ENCODE results near the gene H19. TPM values are rescaled to one million over a fixed set of nuclear protein-coding genes. Genes with fewer than 3 reads are reported as not detected.

The H19 gene
- total and polyA plus RNA-seq, 2 donors from 2014 or later, result 53.8 to 140 TPM

- H3K27me3 ChIP-seq (ENCODE audit: control insufficient read depth, insufficient read depth, low read length), result no peaks in the 10 kb centered on the region
- no peak overlapping the region for H3K9ac ChIP-seq (ENCODE audit: low read length in 3 of 3)
- no peak overlapping the region for H3K4me3 ChIP-seq (ENCODE audit: low read length in 3 of 3)
- TF ChIP-seq, protein P1, sequence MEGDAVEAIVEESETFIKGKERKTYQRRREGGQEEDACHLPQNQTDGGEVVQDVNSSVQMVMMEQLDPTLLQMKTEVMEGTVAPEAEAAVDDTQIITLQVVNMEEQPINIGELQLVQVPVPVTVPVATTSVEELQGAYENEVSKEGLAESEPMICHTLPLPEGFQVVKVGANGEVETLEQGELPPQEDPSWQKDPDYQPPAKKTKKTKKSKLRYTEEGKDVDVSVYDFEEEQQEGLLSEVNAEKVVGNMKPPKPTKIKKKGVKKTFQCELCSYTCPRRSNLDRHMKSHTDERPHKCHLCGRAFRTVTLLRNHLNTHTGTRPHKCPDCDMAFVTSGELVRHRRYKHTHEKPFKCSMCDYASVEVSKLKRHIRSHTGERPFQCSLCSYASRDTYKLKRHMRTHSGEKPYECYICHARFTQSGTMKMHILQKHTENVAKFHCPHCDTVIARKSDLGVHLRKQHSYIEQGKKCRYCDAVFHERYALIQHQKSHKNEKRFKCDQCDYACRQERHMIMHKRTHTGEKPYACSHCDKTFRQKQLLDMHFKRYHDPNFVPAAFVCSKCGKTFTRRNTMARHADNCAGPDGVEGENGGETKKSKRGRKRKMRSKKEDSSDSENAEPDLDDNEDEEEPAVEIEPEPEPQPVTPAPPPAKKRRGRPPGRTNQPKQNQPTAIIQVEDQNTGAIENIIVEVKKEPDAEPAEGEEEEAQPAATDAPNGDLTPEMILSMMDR (IDR thresholded peaks at IDR 0.05; ENCODE audit: borderline replicate concordance, extremely low read depth, insufficient read depth), result no peak
- H3K9me3 ChIP-seq (ENCODE audit: control insufficient read depth in 2 of 3, insufficient read depth in 1 of 3, low read length in 3 of 3), result no peaks in the 10 kb centered on the region
- H3K36me3 ChIP-seq (ENCODE audit: control insufficient read depth in 2 of 3, insufficient read depth in 3 of 3, low read length in 3 of 3), result no peaks in the 10 kb centered on the region
- H3K4me1 ChIP-seq (ENCODE audit: control insufficient read depth in 2 of 3, insufficient read depth in 2 of 3, low read depth in 1 of 3, low read length in 3 of 3), result no peaks in the 10 kb centered on the region
- FAIRE-seq (no peak), DNase-seq (no peak)
- intact Hi-C loops (cut with DNase I), result no loop called here
- H3K27ac ChIP-seq (ENCODE audit: low read depth in 2 of 2, low read length in 2 of 2), result no peak overlapping the region
Measured at GRCh38 chr11:2035382-2035781, 37.7 kb upstream of the H19 start.

GRCh38 chr11:2031058-2031457 is 33.4 kb upstream of the H19 start:
- no peak for FAIRE-seq
- intact Hi-C loops (cut with DNase I), result no loop called here
- TF ChIP-seq, protein P1 (IDR thresholded peaks at IDR 0.05; ENCODE audit: borderline replicate concordance, extremely low read depth, insufficient read depth), result no peak

GRCh38 chr11:2027708-2028107 is 30.1 kb upstream of the H19 start:
- intact Hi-C loops (cut with DNase I), result no loop called here
- DNase-seq (no peak), FAIRE-seq (no peak)
- no peak overlapping the region for H3K4me3 ChIP-seq (ENCODE audit: low read length in 3 of 3)
- H3K4me1 ChIP-seq (ENCODE audit: control insufficient read depth in 2 of 3, insufficient read depth in 2 of 3, low read depth in 1 of 3, low read length in 3 of 3), result no peaks in the 10 kb centered on the region
- no peaks in the 10 kb centered on the region for H3K9me3 ChIP-seq (ENCODE audit: control insufficient read depth in 2 of 3, insufficient read depth in 1 of 3, low read length in 3 of 3)
- no peak overlapping the region for H3K27ac ChIP-seq (ENCODE audit: low read depth in 2 of 2, low read length in 2 of 2)
- H3K36me3 ChIP-seq (ENCODE audit: control insufficient read depth in 2 of 3, insufficient read depth in 3 of 3, low read length in 3 of 3), result no peaks in the 10 kb centered on the region
- no peaks in the 10 kb centered on the region for H3K27me3 ChIP-seq (ENCODE audit: control insufficient read depth, insufficient read depth, low read length)
- TF ChIP-seq, protein P1 (IDR thresholded peaks at IDR 0.05; ENCODE audit: borderline replicate concordance, extremely low read depth, insufficient read depth), result no peak
- no peak overlapping the region for H3K9ac ChIP-seq (ENCODE audit: low read length in 3 of 3)

More at GRCh38 chr11:2031058-2031457, 33.4 kb upstream of the H19 start:
- H3K9ac ChIP-seq (ENCODE audit: low read length in 3 of 3), result no peak overlapping the region
- DNase-seq, result no peak
- no peaks in the 10 kb centered on the region for H3K4me1 ChIP-seq (ENCODE audit: control insufficient read depth in 2 of 3, insufficient read depth in 2 of 3, low read depth in 1 of 3, low read length in 3 of 3)
- no peak overlapping the region for H3K4me3 ChIP-seq (ENCODE audit: low read length in 3 of 3)
- no peaks in the 10 kb centered on the region for H3K36me3 ChIP-seq (ENCODE audit: control insufficient read depth in 2 of 3, insufficient read depth in 3 of 3, low read length in 3 of 3)
- no peaks in the 10 kb centered on the region for H3K27me3 ChIP-seq (ENCODE audit: control insufficient read depth, insufficient read depth, low read length)
- H3K9me3 ChIP-seq (ENCODE audit: control insufficient read depth in 2 of 3, insufficient read depth in 1 of 3, low read length in 3 of 3), result no peaks in the 10 kb centered on the region
- H3K27ac ChIP-seq (ENCODE audit: low read depth in 2 of 2, low read length in 2 of 2), result no peak overlapping the region

- Histone ChIP-seq H3K4me1 (ENCODE audit: control insufficient read depth in 2 of 3, insufficient read depth in 2 of 3, low read depth in 1 of 3, low read length in 3 of 3) (no peaks in the 10 kb centered on the region), H3K27ac (ENCODE audit: low read depth in 2 of 2, low read length in 2 of 2) (no peak overlapping the region), H3K4me3 (ENCODE audit: low read length in 3 of 3) (no peak overlapping the region), H3K9ac (ENCODE audit: low read length in 3 of 3) (no peak overlapping the region), H3K36me3 (ENCODE audit: control insufficient read depth in 2 of 3, insufficient read depth in 3 of 3, low read length in 3 of 3) (no peaks in the 10 kb centered on the region), H3K9me3 (ENCODE audit: control insufficient read depth in 2 of 3, insufficient read depth in 1 of 3, low read length in 3 of 3) (no peaks in the 10 kb centered on the region), H3K27me3 (ENCODE audit: control insufficient read depth, insufficient read depth, low read length) (no peaks in the 10 kb centered on the region)
- TF ChIP-seq, protein P1 (IDR thresholded peaks at IDR 0.05; ENCODE audit: borderline replicate concordance, extremely low read depth, insufficient read depth), result no peak
- intact Hi-C loops (cut with DNase I), result no loop called here
- FAIRE-seq (no peak), DNase-seq (no peak)
Measured at GRCh38 chr11:2015025-2015424, 17.4 kb upstream of the H19 start.

All from kidney (tissue), 14 donors.